H1 (cell line): Measurements from ENCODE around the gene CYP2W1. TPM values are rescaled to one million over a fixed set of nuclear protein-coding genes. Genes with fewer than 3 reads are reported as not detected.

Experiments
- CTCF ChIA-PET: fragments of 300-600 bp; sonication (Branson Sonifier 250); formaldehyde crosslinking; loops from one replicate; lab custom pipeline; 2021; ENCODE audit not compliant: partially characterized antibody; lab: Charles Lee
- POLR2A ChIA-PET: fragments of 300-600 bp; sonication (Branson Sonifier 250); formaldehyde crosslinking; loops from one replicate; lab custom pipeline; 2021; ENCODE audit warnings: inconsistent platforms; ENCODE audit not compliant: partially characterized antibody; lab: Charles Lee
- DNase-seq, 2 experiments: peaks; one replicate each; pipeline versions ENCODE4 v3.0.0 to v3.0.0-alpha.2; 2010 to 2022; ENCODE audit warnings: low spot score in 2 of 2, low read depth in 1 of 2, mixed read lengths in 1 of 2
- FAIRE-seq: peaks from 2 replicates; lab custom pipeline; 2011; peaks lifted over from hg19 to GRCh38; lab: Jason Lieb, UNC
- H2AFZ ChIP-seq: 2 replicates; pipeline ENCODE4 v1.8.1; 2012; ENCODE audit warnings: low read length, inconsistent platforms
- H2AK5ac ChIP-seq: 2 replicates; pipeline ENCODE4 v1.6.1; 2013; ENCODE audit warnings: low read depth, low read length
- H2BK120ac ChIP-seq: replicated peaks from 2 replicates; pipeline ENCODE3; 2013; ENCODE audit warnings: low read depth, low read length, inconsistent platforms
- H2BK12ac ChIP-seq: 2 replicates; pipeline ENCODE4 v1.6.1; 2013; ENCODE audit warnings: low read depth, low read length
- H2BK15ac ChIP-seq: 2 replicates; pipeline ENCODE4 v1.6.1; 2013; ENCODE audit warnings: low read length
- H2BK20ac ChIP-seq: 2 replicates; pipeline ENCODE4 v1.6.1; 2013; ENCODE audit warnings: low read length
- H2BK5ac ChIP-seq: 2 replicates; pipeline ENCODE4 v1.6.1; 2013; ENCODE audit warnings: low read depth, low read length
- H3K14ac ChIP-seq: 2 replicates; pipeline ENCODE4 v1.6.1; 2013; ENCODE audit warnings: inconsistent platforms; ENCODE audit not compliant: insufficient read length
- H3K18ac ChIP-seq: 2 replicates; pipeline ENCODE4 v1.6.1; 2013; ENCODE audit warnings: low read length; ENCODE audit errors: extremely low read depth
- H3K23ac ChIP-seq: 2 replicates; pipeline ENCODE4 v1.6.1; 2013; ENCODE audit warnings: inconsistent platforms; ENCODE audit not compliant: insufficient read length
- H3K23me2 ChIP-seq: 2 replicates; pipeline ENCODE4 v1.6.1; 2013; ENCODE audit warnings: low read depth, low read length
- H3K27ac ChIP-seq: 2 replicates; pipeline ENCODE4 v1.6.1; 2011; ENCODE audit warnings: low read depth, low read length, inconsistent platforms
- H3K27me3 ChIP-seq, 4 experiments: replicated peaks in 1 of 4; 1 replicate in 1 of 4; 2 replicates in 3 of 4; pipeline versions ENCODE4 v1.6.1 to v1.8.1; 2011 to 2013; ENCODE audit warnings: low read length in 3 of 4, mild to moderate bottlenecking in 3 of 4, inconsistent platforms in 2 of 4, mixed read lengths in 2 of 4, moderate library complexity in 1 of 4; ENCODE audit not compliant: control insufficient read depth in 3 of 4, insufficient read depth in 3 of 4; ENCODE audit errors: extremely low read depth in 1 of 4
- H3K36me3 ChIP-seq, 4 experiments: 2 replicates each; pipeline versions ENCODE4 v1.6.1 to v1.8.1; 2011 to 2013; ENCODE audit warnings: mild to moderate bottlenecking in 4 of 4, low read length in 3 of 4, moderate library complexity in 2 of 4, control low read depth in 1 of 4, inconsistent platforms in 1 of 4; ENCODE audit not compliant: insufficient read depth in 4 of 4, control insufficient read depth in 2 of 4
- H3K4ac ChIP-seq: replicated peaks from 2 replicates; pipeline ENCODE3; 2013; ENCODE audit warnings: low read length, low read depth, mixed read lengths, inconsistent platforms; ENCODE audit not compliant: insufficient read length
- H3K4me1 ChIP-seq, 4 experiments: replicated peaks in 1 of 4; 1 replicate in 1 of 4; 2 replicates in 3 of 4; pipeline versions ENCODE4 v1.6.1 to v1.8.1; 2011 to 2013; ENCODE audit warnings: low read length in 3 of 4, inconsistent platforms in 2 of 4, mixed read lengths in 1 of 4; ENCODE audit not compliant: insufficient read depth in 4 of 4, control insufficient read depth in 3 of 4
- H3K4me2 ChIP-seq, 2 experiments: 2 replicates each; pipeline versions ENCODE4 v1.6.1 to v1.8.1; 2011 to 2013; ENCODE audit warnings: low read depth in 2 of 2, low read length in 2 of 2, control low read depth in 1 of 2, inconsistent platforms in 1 of 2, mild to moderate bottlenecking in 1 of 2; ENCODE audit not compliant: insufficient read depth in 1 of 2
- H3K4me3 ChIP-seq, 4 experiments: fragments of 200-600, 300-600 bp in 1 of 4; sonication (generic), shearing (Covaris generic), sonication (Bioruptor Twin) in 1 of 4; 2 replicates each; pipeline versions ENCODE4 v1.5.1 to v1.8.1; 2011 to 2016; ENCODE audit warnings: low read length in 4 of 4, low read depth in 3 of 4, control low read depth in 2 of 4, inconsistent platforms in 2 of 4, mild to moderate bottlenecking in 2 of 4, mixed read lengths in 1 of 4, moderate library complexity in 1 of 4; ENCODE audit not compliant: insufficient read depth in 2 of 4; ENCODE audit errors: extremely low read depth in 1 of 4
- H3K56ac ChIP-seq: replicated peaks from 2 replicates; pipeline ENCODE3; 2013; ENCODE audit warnings: low read depth, mild to moderate bottlenecking, mixed read lengths, low read length, inconsistent platforms; ENCODE audit not compliant: insufficient read length
- H3K79me1 ChIP-seq: 2 replicates; pipeline ENCODE4 v1.6.1; 2013; ENCODE audit warnings: low read depth, low read length, control low read depth
- H3K79me2 ChIP-seq, 2 experiments: 2 replicates each; pipeline versions ENCODE4 v1.6.1 to v1.8.1; 2012 to 2013; ENCODE audit warnings: low read length in 2 of 2, mild to moderate bottlenecking in 2 of 2, inconsistent platforms in 1 of 2; ENCODE audit not compliant: insufficient read depth in 2 of 2, control insufficient read depth in 1 of 2
- H3K9ac ChIP-seq, 4 experiments: replicated peaks in 1 of 4; 1 replicate in 1 of 4; 2 replicates in 3 of 4; pipeline versions ENCODE4 v1.6.1 to v1.8.1; 2011 to 2013; ENCODE audit warnings: low read depth in 3 of 4, low read length in 3 of 4, control low read depth in 2 of 4, mild to moderate bottlenecking in 2 of 4, moderate library complexity in 2 of 4, inconsistent platforms in 1 of 4; ENCODE audit errors: extremely low read depth in 1 of 4
- H3K9me3 ChIP-seq, 2 experiments: 2 replicates each; pipeline versions ENCODE4 v1.6.1 to v1.8.1; 2012 to 2013; ENCODE audit warnings: mild to moderate bottlenecking in 2 of 2, moderate library complexity in 2 of 2, control low read depth in 1 of 2, inconsistent platforms in 1 of 2, low read depth in 1 of 2, low read length in 1 of 2, mixed read lengths in 1 of 2; ENCODE audit not compliant: insufficient read depth in 2 of 2
- H4K20me1 ChIP-seq, 2 experiments: replicated peaks in 1 of 2; 2 replicates each; pipeline versions ENCODE3 to v1.8.1; 2011 to 2013; ENCODE audit warnings: inconsistent platforms in 2 of 2, low read length in 2 of 2, mild to moderate bottlenecking in 1 of 2; ENCODE audit not compliant: insufficient read depth in 2 of 2, control insufficient read depth in 1 of 2
- H4K5ac ChIP-seq: 2 replicates; pipeline ENCODE4 v1.6.1; 2013; ENCODE audit warnings: low read length, low read depth, mixed read lengths, inconsistent platforms; ENCODE audit not compliant: insufficient read length
- H4K8ac ChIP-seq: 2 replicates; pipeline ENCODE4 v1.8.0; 2013; ENCODE audit warnings: mild to moderate bottlenecking, moderate library complexity, low read length, inconsistent platforms; ENCODE audit not compliant: insufficient read depth; ENCODE audit errors: extremely low read depth
- H4K91ac ChIP-seq: replicated peaks from 2 replicates; pipeline ENCODE3; 2013; ENCODE audit warnings: low read length, mixed read lengths, inconsistent platforms; ENCODE audit not compliant: insufficient read length
- CBX8 ChIP-seq: fragments of 300-800, 300-1000 bp; sonication (generic); IDR thresholded peaks from 2 replicates; pipeline ENCODE4 v1.7.1; 2016; ENCODE audit warnings: low read depth, low read length, borderline replicate concordance
- CEBPB ChIP-seq: IDR thresholded peaks from 2 replicates; pipeline ENCODE4 v1.6.1; 2012; ENCODE audit warnings: low read depth, low read length
- CTBP2 ChIP-seq: IDR thresholded peaks from 2 replicates; pipeline ENCODE4 v1.7.0; 2011; ENCODE audit warnings: borderline replicate concordance, mild to moderate bottlenecking, moderate library complexity, mixed read lengths, low read length; ENCODE audit not compliant: insufficient read depth, insufficient read length
- E2F6 ChIP-seq: IDR thresholded peaks from 2 replicates; pipeline ENCODE4 v1.6.1; 2012; ENCODE audit warnings: inconsistent platforms
- EGR1 ChIP-seq: IDR thresholded peaks from 2 replicates; pipeline ENCODE4 v1.6.1; 2011; ENCODE audit warnings: low read depth, low read length, borderline replicate concordance
- FOSL1 ChIP-seq: IDR thresholded peaks from 2 replicates; pipeline ENCODE4 v1.6.1; 2011; ENCODE audit warnings: mild to moderate bottlenecking, low read depth, low read length, moderate library complexity; ENCODE audit not compliant: insufficient read depth
- HDAC6 ChIP-seq: IDR thresholded peaks from one replicate; pipeline ENCODE4 v1.7.1; 2012; ENCODE audit warnings: low read depth, mild to moderate bottlenecking, inconsistent platforms, low read length, moderate library complexity
- KDM4A ChIP-seq: IDR thresholded peaks from one replicate; pipeline ENCODE4 v1.7.1; 2012; ENCODE audit warnings: low read depth, mild to moderate bottlenecking, moderate library complexity, low read length, inconsistent platforms; ENCODE audit not compliant: severe bottlenecking
- RBBP5 ChIP-seq: IDR thresholded peaks from 2 replicates; pipeline ENCODE4 v1.7.1; 2012; ENCODE audit warnings: low read depth, mild to moderate bottlenecking, inconsistent platforms, low read length, moderate library complexity, borderline replicate concordance
- SAP30 ChIP-seq: fragments of 300-600 bp; sonication (generic); IDR thresholded peaks from 2 replicates; pipeline ENCODE4 v1.7.1; 2012; ENCODE audit warnings: low read length, moderate library complexity, mild to moderate bottlenecking, inconsistent platforms; ENCODE audit not compliant: insufficient read depth, insufficient replicate concordance
- SP1 ChIP-seq: IDR thresholded peaks from 2 replicates; pipeline ENCODE4 v1.6.1; 2011; ENCODE audit warnings: low read depth, low read length
- TBP ChIP-seq: IDR thresholded peaks from 2 replicates; pipeline ENCODE4 v1.6.1; 2011; ENCODE audit warnings: low read depth, low read length, improper control_type of control experiment
- WGBS, 2 experiments: shearing (Covaris generic) in 1 of 2; methylation state at CpG; one replicate each; pipeline versions ENCODE4 v1.1.6 to v1.1.7; 2013 to 2015; ENCODE audit warnings: low lambda C conversion rate in 2 of 2, mixed read lengths in 2 of 2, inconsistent platforms in 1 of 2, low coverage in 1 of 2, missing lambda C conversion rate in 1 of 2; ENCODE audit not compliant: insufficient replicate concordance in 2 of 2, insufficient coverage in 1 of 2, insufficient read length in 1 of 2; ENCODE audit errors: extremely low coverage in 1 of 2, missing lambda C conversion rate in 1 of 2; 5-methylcytosine and 5-hydroxymethylcytosine counted together
- polyA plus RNA-seq, 7 experiments: library from polyadenylated mRNA; depleted of rRNA in 3 of 7; stranded (reverse) in 5 of 7; unstranded in 2 of 7; fragments of >200 nt in 5 of 7; fragments of 200-250 nt in 2 of 7; gene quantifications; 1 replicate in 5 of 7; 2 replicates in 1 of 7; 4 replicates in 1 of 7; pipeline versions ENCODE4 v1.2.1 to v1.2.3, GENCODE V29; 2011 to 2013; ENCODE audit warnings: missing spikeins in 2 of 7, mixed read lengths in 2 of 7
- total RNA-seq: library from RNA; stranded (reverse); fragmentation: NEBNext Ultra II Directional; extraction: Animal tissue kit (Norgen Biotek cat#: 25700); gene quantifications from 2 replicates; pipeline ENCODE4 v1.2.1, GENCODE V29; 2021

CYP2W1 gene
- total and polyA plus RNA-seq, 2 of the 8 experiments (the other 6 are each of a cell fraction or from before 2014, with no cell fraction given), result not detected

- ChIA-PET POLR2A (interaction anchor here (1.1 kb wide), 1 partner anchor 126 kb away, joined by 3 read pairs; no protein-coding TSS in a partner anchor), CTCF (interaction anchor here (1.5 to 1.9 kb wide), 2 partner anchors 13 to 54 kb away, joined by 5 to 9 read pairs; no protein-coding TSS in a partner anchor)
- FAIRE-seq, result no peak
- no peak overlapping the region for H4K91ac ChIP-seq
- WGBS, 2 experiments, result 91% methylated on average over 4 of the region's 4 CpGs; no CpG with 5 or more reads in 1 of the 2 experiments
- no peak overlapping the region for H3K56ac ChIP-seq
- H2AK5ac ChIP-seq, result no peak overlapping the region
- H3K27me3 ChIP-seq, result peaks cover 0 to 4% (median 0%) of the 10 kb centered on the region in 4 experiments; a peak in 2 of 7 replicates
- H3K23ac ChIP-seq, result no peak overlapping the region
- H2BK120ac ChIP-seq, result no peak overlapping the region
- H3K4me2 ChIP-seq, result no peak overlapping the region
- no peak overlapping the region for H3K27ac ChIP-seq
- no peak overlapping the region for H3K14ac ChIP-seq
- H3K4me3 ChIP-seq, result no peak overlapping the region
- no peak overlapping the region for H3K9ac ChIP-seq
- no peak overlapping the region for H2AFZ ChIP-seq
- H2BK20ac ChIP-seq, result no peak overlapping the region
- no peaks in the 10 kb centered on the region for H3K23me2 ChIP-seq
- peaks cover 0 to 1% (median 0%) of the 10 kb centered on the region in 4 experiments; a peak in 3 of 7 replicates for H3K4me1 ChIP-seq
- no peak overlapping the region for H2BK12ac ChIP-seq
- no peaks in the 10 kb centered on the region for H3K9me3 ChIP-seq
- H3K79me2 ChIP-seq, result no peaks in the 10 kb centered on the region
- TF ChIP-seq HDAC6 (no peak), FOSL1 (no peak), EGR1 (no peak), CBX8 (no peak), SAP30 (no peak), KDM4A (no peak), CTBP2 (no peak), RBBP5 (no peak), CEBPB (no peak), SP1 (no peak), TBP (no peak), E2F6 (no peak)
- no peak overlapping the region for H2BK15ac ChIP-seq
- no peaks in the 10 kb centered on the region for H3K36me3 ChIP-seq
- no peaks in the 10 kb centered on the region for H4K20me1 ChIP-seq
- no peak overlapping the region for H4K8ac ChIP-seq
- H3K79me1 ChIP-seq, result no peaks in the 10 kb centered on the region
- no peak overlapping the region for H4K5ac ChIP-seq
- H3K18ac ChIP-seq, result no peak overlapping the region
- no peak overlapping the region for H2BK5ac ChIP-seq
- no peak for DNase-seq
- H3K4ac ChIP-seq, result no peak overlapping the region
Observed at GRCh38 chr7:939843-940242, 43.1 kb upstream of the CYP2W1 start.
